DMS79 treated with DMSO at 0.1 percent for 48 hours (cell line): ENCODE results near the gene CLSTN3.
A peak's percentile ranks its signal among the peaks of the same experiment; 100 is the strongest.

Experiments
- DNase-seq: peaks from one replicate; lab custom pipeline; 2025; lab: John Stamatoyannopoulos, UW

Gene CLSTN3

DNA sequence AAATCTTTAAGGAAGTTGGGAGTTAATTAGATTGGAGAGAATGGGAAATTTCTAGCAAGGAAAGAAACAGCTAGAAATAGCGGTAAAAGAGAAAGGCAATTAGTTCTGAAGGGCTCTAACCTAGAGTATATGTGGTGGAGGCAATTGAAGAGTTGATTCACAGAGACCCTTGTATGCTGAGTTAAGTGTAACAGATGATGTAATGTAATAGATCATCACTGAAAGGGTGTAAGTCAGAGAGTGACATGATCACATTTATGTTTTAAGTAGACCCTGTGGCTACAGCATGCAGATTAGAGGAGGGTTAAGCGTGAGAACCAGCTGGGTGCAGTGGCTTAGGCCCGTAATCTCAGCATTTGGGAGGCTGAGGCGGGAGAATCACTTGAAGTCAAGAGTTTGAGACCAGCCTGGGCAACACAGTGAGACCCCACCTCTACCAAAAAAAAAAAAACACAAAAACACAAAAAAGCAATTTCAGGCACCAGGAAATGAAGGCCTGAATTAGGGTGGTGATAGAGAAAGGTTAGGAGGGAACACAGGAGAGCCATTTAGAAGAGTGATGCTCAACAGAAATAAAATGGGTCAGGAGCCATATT, 4.4 kb upstream of the CLSTN3 start:
- DNase-seq = no peak

DNA sequence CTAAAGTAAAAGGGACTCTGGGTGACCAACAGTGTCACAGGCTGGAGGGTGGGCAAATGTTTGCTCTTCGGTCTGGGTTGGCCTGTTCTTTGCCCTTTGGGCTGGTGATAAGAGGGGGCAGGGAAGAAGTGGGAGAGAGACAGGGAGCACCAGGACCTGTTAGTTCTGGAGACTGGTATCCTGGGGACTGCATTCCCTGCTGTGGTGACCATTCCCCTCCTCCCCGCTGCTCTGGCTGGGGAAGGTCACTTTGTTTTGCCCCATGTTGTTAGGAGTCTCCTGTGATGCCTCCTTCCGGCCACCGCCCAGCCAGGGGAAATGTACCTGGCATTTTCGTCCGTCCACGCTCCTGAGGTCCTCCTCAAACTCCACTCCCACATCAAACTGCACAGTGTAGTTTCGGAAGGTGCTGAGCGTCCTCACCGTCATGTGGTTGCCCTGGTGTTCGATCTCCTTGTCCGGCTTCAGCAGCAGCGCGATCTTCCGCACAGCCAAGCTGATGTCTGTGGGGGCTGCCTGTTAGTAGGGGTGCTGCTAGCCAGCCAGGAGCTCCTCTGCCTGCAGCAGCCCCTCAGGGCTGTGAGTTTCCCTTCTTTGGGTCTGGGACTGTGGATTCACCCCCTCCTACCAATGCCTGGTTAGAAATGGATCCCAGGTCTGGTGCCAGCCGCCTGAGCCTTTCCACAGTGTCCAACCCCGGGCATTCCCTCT, 2.1 kb upstream of the CLSTN3 start:
- DNase-seq = no peak

DNA sequence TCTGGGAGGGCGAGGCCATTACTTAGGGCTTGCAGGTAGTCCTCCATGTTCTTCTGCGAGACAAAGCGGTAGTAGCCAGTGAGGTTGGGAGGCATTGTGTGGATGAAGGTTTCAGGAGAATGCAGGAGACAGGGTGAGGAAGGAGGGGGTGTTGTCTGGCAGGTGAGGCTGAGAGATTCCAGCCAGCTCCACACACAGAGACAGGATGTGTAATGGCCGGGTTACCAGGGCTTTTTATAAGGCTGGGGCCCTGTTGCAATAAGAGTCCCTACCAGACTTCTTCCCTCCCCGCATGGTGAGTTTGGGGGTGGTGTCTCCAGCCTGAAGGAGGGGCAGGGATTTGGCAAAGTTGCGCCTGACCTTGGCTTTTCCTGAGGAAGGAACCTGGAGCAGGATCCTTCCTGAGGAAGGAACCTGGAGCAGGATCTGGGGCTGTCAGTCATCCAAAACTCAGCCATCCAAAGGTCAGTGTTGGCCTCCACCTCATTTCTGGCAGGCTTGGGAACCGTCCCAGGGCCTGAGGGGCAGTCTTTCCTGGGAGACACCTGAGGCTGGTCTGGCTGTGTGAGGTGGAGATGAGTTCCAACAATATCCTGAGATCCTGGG, 1.4 kb upstream of the CLSTN3 start, which contains the start of gene RBP5:
RBP5 (minus strand) TSS at position 209 of the 606 bp plus-strand sequence; CDS start at position 95, 114 bp downstream.
- no peak for DNase-seq

DNA sequence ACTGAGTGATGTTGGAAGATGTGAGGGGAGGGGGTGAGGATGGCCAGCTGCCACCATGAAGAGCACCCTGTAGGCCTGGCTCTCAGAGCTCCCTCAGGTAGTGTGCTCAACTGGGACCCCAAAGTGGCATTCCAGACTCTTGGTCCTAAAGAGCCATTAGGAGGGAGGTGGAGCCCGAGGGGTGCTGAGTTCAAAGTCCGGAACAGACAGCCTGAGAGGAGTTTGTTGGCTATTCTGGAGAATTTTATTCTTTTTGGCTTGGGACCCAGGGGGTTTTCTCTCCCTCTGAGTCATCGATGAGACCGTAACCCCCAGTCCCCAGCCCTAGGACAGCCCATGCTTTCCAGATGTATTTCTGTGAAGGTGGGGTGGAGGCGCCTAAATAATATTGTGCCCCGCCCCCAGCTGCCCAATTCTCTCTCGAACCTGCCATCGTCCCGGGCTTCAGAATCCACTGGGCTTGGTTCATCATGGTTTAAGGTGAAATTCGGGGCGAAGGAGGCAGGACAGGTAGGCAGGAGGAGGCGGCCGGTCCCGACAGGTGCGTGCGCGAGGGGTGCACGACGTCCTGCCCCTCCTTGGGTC, 792 bp upstream of the CLSTN3 start:
- DNase-seq = no peak

DNA sequence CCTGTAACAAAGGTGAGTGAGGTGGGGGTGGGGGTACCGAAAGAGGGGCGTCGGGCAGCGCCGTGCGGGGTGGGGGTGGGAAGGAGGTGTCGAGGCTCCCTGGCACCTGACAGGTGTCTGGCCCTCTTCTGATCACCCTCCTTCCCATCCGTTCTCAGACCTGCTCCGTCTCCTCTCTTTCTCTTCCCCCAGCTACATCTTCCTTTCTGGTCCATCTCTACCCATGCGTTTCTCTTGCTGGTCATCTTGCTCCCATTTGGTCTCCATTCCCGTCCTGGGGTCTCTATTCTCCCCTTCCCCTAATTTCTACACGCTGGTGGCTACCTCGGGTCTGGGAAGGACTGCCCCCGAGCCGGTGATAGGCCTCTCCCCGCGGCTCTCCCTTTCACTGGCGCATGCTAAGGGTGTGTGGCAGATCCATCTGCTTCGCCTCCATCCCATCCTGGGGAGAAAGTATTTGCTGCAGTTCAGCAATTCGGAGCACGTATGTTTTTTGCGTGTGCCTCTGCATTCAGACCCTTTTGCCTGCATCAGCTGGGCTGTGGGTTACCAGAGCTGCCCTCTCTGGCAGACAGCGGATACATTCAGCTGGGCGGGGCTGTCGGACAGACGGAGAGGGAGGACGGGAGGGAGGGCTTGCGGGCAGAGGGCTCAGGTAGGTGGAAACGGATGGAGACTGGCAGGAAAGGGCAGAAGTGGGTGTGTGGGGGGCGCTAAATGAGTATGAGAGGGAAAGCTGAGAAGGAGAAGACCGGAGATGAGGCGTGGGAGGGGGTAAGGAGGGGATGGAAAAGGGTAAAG, 730 bp downstream of the CLSTN3 start:
- peak; percentile 51 for DNase-seq

DNA sequence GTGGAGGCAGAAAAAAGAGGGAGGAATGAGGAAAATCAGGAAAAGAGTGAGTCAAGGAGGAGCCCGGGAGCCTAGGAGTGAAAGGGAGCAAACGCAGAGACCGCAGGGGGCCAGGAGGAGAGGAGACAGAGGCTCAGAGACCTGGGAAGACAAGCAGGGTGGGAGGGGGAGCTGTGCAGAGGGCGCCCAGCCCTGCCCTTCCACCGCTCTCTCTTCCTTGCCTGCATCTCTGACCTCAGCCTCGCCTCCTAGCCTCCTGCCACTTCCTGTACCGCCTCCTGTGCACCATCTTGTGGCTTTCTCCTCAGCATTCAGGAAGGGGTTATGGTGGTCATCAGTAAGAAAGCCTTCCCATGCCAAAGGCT, 1.3 kb downstream of the CLSTN3 start:
- DNase-seq = no peak

DNA sequence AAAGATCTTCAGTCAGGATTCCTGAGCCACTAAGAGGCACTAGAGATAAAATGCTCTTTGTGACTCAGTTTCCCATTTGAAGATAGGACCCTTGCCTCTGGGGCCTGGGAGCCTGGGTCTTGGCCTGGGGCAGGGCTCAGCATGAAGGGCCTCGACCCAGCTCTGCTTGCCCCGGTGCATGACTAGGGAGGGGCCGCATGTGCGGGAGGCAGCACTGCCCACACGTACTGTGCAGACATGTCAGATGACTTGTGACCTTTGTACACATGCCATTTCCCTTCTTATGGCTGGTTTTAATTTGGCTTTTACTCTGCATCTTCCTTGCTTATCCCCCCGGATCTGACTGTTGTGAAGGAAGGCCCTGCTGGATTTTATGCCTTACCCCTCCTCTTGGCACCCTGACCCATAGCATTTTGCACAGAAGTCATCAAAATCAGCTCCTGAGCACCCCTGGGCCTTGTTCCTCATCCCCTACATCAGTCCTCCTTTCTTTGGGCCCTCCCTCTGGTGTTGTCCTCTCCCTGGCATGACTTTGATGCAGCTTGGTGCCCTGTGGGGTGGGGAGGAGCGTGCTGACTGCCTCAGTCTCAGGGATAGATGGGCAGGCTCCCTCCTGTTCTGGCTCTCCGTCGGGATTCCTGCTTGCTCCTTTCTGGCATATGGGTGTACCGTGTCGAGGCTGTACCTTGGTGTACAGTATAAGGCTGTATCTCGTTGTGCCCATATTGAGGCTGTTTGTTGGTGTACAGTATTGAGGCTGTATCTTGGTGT, 4.4 kb downstream of the CLSTN3 start:
- no peak for DNase-seq

DNA sequence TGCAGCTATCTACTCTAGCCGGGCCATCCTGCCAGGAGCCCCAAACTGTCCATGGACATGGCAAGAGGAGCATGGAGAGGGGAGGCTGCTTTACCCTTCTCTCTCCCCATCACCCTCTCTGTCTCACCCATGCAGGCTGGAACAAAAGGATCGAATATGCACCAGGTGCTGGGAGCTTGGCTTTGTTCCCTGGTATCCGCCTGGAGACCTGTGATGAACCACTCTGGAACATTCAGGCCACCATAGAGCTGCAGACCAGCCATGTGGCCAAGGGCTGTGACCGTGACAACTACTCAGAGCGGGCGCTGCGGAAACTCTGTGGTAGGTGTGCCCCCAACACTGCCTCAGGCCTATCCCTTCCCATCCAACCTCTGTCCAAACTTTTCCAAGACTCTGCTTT, 5.9 kb downstream of the CLSTN3 start:
- DNase-seq = no peak

DNA sequence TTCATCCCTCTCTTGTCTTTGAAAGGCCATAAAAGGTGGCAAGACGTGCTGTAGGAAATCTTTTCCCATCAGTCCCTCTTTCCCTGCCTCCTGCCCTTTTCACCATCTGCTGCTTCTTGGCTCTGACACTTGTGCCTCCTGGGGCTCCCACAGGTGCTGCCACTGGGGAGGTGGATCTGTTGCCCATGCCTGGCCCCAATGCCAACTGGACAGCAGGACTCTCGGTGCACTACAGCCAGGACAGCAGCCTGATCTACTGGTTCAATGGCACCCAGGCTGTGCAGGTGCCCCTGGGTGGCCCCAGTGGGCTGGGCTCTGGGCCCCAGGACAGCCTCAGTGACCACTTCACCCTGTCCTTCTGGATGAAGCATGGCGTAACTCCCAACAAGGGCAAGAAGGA, 6.5 kb downstream of the CLSTN3 start:
- DNase-seq = no peak

DNA sequence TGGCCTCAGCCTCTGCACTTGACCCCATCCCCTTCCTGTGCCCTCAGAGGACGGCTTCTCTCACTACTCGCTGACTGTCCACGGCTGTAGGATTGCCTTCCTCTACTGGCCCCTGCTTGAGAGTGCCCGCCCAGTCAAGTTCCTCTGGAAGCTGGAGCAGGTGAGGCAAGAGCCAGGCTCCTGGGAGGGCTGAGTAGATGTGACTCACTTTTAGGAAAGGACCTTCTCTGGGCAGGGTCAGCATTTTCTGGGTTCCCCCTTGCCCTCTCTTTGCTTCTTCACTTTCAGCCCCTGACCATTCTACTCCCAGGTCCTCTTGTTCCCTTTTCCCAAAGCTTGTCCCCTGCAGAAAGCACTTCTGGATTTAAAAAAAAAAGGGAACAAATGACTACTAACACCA, 7.7 kb downstream of the CLSTN3 start:
- no peak for DNase-seq

DNA sequence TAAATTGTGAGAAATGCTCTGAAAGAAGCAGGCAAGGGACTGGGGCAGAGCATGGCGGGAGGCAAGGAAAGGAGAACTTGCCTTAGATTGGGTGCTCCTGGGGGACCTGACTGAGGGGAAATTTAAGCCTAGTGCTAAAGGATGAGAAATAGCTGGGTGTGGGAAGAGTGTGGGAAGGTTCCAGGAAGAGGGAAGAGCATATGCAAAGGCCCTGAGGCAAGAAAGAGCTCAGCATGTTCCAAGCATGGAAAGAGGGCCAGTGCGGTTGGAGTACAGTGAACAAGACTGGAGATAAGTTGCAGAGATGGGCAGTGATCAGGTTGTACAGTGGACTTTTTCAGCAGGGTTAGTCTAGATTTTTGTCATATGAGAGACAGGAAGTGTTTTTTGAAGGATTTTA, 9.0 kb downstream of the CLSTN3 start:
- no peak for DNase-seq

DNA sequence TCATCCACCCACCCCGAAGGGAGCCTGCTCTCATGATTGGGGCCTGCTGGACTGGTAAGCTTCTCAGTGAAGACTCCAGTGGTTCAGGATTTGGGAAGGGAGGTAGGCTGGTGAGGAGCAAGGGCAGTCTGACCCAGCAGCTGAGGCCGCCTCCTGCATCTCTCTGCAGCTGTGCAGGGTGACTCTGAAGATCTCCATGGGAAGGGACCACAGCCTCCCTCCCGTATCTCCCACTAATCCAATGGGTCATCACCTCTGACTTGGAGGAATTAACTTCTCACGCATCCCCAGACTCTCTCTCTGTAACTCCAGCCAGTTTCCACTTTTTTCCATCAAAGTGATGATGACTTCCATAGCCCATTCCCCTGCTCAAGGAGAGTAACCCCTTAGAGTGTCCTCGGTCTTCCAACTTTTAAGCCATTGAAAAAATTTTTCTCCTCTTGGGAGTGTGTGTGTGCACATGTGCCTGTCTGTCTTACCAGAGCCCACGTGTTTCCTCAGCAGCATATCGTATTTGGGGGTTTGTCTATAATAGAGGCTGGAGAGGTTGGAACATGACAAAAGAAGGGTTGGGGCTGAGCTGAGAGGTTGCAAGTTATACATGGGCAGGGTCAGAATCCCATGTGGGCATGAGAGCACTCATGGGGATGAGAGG, 11.3 kb downstream of the CLSTN3 start:
- DNase-seq = no peak

DNA sequence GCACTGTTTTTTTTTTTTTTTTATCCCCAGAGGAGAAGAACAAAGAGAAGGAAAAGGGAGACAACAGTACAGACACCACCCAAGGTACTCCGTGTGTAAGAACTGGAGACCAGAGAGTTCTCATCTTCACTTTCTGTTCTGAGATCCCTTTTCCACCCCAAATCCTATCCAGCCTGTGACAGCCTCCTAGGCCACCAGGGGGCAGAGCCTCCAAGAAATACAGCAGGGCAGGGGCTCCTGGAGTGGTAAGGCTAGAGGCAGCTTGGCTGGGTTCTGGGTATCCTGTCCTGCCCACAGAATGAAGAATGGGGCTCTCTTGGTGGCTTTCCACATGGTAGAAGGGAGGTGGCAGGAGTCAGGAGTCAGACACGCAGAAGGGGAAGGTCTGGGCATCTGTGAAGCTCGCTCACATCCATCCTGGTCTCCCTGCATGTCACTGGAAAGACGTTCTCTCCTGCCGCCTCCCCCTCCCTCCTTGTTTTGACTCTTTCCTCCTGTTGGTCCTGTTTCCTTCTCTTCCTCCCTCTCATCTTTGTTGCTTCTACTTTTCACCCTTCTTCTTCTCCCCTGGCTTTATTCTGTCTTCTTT, 12.0 kb downstream of the CLSTN3 start:
- no peak for DNase-seq

DNA sequence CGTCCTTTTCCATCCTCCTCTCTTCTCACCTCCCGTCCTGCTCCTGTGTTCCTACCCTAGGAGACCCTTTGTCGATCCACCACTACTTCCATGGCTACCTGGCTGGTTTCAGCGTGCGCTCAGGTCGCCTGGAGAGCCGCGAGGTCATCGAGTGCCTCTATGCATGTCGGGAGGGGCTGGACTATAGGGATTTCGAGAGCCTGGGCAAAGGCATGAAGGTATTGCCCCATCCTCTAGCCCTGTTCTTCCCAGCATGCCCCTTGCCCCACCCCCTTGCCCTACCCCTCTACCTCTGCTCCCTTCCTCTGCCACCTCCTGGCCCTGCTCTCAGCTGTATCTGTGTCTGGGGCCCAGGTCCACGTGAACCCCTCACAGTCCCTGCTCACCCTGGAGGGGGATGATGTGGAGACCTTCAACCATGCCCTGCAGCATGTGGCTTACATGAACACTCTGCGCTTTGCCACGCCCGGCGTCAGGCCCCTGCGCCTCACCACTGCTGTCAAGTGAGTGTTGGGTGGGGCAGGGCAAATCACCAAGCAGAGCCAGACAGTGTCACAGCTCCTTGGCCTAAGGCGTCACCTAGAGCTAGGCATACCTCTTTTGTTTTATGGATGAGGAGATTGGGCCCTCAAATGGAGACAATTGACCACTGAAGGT, 12.8 kb downstream of the CLSTN3 start:
- no peak for DNase-seq

DNA sequence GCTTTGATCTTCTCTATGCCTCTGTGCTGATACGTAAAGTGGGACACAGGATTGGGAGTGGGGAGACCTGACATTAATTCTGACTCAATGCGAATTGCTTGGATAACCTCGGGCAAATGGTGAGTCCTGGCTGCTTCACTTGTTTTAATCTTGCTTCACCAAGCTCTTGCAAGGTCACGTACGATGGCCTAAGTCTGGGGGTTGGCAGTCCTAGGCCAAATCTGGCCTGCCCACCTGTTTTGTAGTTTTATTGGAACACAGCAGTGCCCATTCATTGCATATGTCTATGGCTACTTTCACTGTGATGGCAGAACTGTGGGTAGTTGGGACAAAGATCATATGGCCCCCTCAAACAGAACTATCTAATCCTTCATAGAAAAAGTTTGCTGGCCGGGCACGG, 13.4 kb downstream of the CLSTN3 start:
- no peak for DNase-seq

DNA sequence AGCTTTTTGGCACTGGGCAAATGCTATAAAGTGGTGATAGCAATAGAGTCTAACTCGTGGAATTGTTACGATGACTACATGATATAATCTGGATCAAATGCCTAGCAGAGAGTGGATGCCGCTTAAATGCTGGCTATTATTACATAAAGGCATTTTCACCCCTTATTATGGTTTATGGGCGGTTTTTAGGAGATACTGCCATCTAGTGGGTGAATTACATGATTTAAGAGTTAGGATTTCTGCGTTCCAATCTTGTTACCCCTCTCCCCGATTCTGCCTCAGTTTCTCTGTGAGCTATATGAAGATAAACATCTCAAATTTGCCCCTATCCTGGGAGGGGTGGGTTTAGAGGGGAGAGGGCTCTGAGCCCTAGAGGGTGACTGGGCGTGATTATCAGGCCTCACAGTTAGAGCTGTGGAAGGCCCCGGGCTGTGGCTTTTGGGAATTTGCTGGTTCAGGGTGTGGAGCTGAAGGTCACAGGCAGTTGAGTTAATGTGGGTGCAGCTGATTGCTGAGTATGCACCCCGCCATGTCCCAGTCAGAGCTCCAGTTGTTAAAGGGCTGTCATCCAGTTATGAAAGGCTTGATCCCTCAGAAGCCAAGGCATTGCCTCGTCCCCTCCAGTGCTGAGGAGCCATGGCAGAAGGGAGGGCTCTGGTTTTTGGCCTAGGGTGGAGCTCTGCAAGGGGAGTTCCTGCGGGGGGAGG, 14.4 kb downstream of the CLSTN3 start:
- DNase-seq = peak; percentile 7

DNA sequence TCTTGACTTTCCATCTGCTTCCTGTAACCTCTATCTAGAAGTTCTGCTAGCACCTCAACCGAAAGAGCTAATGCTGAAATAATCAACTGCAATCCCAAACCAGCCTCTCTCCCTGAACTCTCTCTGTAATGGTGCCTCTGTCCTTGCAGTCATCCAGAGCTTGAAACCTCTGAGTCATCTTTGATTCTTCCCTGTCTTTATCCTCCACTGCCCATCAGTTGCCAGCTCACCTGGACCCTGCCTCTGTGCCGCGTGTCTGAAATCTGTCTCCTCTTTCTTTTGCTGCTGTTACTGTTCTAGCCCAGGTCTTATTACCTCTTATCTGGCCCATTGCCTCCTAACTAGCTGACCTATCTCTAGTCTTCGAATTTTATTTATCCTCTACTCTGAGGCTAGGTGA, 15.5 kb downstream of the CLSTN3 start:
- DNase-seq = no peak

DNA sequence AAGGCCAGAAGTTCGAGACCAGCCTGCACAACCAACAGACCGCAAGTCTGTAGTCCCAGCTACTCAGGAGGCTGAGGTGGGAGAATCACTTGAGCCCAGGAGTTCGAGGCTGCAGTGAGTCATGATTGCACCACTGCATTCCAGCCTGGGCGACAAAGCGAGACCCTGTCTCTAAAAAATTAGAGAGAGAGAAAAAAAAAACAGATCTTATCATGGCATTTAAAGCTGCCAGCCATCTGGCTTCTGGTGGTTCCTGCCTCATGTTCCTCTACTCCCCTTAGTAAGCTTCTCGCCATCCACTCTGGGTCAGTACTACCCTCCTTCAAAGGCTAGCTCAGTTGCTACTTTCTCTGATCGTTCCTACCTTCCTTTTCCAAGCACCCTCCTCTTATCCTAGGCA, 16.1 kb downstream of the CLSTN3 start:
- DNase-seq = no peak

DNA sequence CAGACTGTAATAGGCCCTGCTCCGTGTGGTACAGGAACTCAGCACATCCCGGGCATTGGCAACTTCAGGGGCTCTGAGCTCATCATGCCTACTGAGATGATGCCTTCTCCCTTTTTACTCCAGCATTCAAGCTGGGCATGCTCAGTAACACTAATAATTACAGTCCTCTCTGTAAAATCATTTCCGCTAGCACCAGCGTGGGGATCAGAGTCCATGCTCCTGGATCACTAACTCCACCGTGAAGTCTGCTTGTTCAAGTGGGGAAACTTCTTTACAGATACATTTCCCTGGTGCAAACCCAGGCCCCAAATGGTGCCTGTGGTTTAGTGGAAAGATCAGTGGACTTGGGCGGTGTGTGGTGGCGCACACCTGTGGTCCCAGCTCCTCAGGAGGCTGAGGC, 16.7 kb downstream of the CLSTN3 start:
- no peak for DNase-seq

DNA sequence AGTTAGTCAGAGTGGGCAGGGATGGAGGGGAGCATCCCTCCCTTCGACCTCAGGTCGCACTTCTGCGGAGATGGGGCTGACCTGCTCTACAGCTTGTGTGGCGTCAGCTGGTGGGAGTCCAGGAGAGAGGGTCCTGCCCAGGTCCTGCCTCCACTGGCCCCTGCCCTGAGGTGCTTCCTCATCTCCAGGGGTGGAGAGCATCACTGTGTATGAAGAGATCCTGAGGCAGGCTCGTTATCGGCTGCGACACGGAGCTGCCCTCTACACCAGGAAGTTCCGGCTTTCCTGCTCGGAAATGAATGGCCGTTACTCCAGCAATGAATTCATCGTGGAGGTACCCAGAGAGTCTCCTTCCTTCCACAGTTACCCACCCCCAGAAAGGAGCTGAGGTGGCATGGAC, 20.2 kb downstream of the CLSTN3 start:
- no peak for DNase-seq
